GM12878 (cell line): ENCODE results near the gene DNTTIP2. TPM values are rescaled to one million over a fixed set of nuclear protein-coding genes. Genes with fewer than 3 reads are reported as not detected.

Experiments
- E2F4 ChIP-seq: IDR thresholded peaks from 2 replicates; pipeline ENCODE4 v1.6.1; 2012; ENCODE audit warnings: low read depth, low read length, improper control_type of control experiment
- E2F8 ChIP-seq: fragments of 450-650 bp; IDR thresholded peaks from 2 replicates; pipeline ENCODE4 v1.6.1; 2018; ENCODE audit warnings: mild to moderate bottlenecking, low read depth, moderate library complexity; ENCODE audit not compliant: partially characterized antibody
- HCFC1 ChIP-seq: fragments of 150-350 bp; IDR thresholded peaks from 2 replicates; pipeline ENCODE4 v1.6.1; 2014; ENCODE audit warnings: low read length
- IRF5 ChIP-seq: fragments of 450-650 bp; IDR thresholded peaks from 2 replicates; pipeline ENCODE4 v1.6.1; 2017; ENCODE audit warnings: borderline replicate concordance
- PBX3 ChIP-seq: IDR thresholded peaks from 2 replicates; pipeline ENCODE4 v1.6.1; 2011; ENCODE audit warnings: mild to moderate bottlenecking, low read depth, low read length, moderate library complexity; ENCODE audit not compliant: insufficient replicate concordance
- polyA plus RNA-seq, 11 experiments: library from polyadenylated mRNA; depleted of rRNA in 4 of 11; unstranded in 6 of 11; stranded (reverse) in 5 of 11; fragments of >200 nt; fragmentation: Nextera tagmentation in 4 of 11; fragmentation: Illumina TruSeq in 1 of 11; extraction: Ambion mirVana in 4 of 11; extraction: Trizol in 1 of 11; gene quantifications; 1 replicate in 1 of 11; 2 replicates in 10 of 11; pipeline versions ENCODE4 v1.2.1 to v1.2.3, GENCODE V29; 2011 to 2016; ENCODE audit warnings: inconsistent platforms in 2 of 11, missing spikeins in 2 of 11, low read depth in 1 of 11
- total RNA-seq, 4 experiments: library from RNA; depleted of rRNA in 3 of 4; stranded (reverse); fragments of >200 nt in 3 of 4; fragmentation: Illumina TruSeq in 1 of 4; extraction: Trizol in 1 of 4; gene quantifications; 2 replicates each; pipeline versions ENCODE4 v1.2.1 to v1.2.3, GENCODE V29; 2013 to 2021
- TF ChIP-seq, protein P1 (sequence below): fragments of 450-650 bp; IDR thresholded peaks from 2 replicates; pipeline ENCODE4 v1.6.1; 2017; ENCODE audit warnings: mild to moderate bottlenecking, low read depth, inconsistent platforms; ENCODE audit not compliant: poor library complexity, severe bottlenecking

DNTTIP2 gene
- total and polyA plus RNA-seq, 10 of the 15 experiments (the other 5 are each of a cell fraction or from before 2014, with no cell fraction given): 34.3 to 99.2 (median 74.9) TPM

DNA sequence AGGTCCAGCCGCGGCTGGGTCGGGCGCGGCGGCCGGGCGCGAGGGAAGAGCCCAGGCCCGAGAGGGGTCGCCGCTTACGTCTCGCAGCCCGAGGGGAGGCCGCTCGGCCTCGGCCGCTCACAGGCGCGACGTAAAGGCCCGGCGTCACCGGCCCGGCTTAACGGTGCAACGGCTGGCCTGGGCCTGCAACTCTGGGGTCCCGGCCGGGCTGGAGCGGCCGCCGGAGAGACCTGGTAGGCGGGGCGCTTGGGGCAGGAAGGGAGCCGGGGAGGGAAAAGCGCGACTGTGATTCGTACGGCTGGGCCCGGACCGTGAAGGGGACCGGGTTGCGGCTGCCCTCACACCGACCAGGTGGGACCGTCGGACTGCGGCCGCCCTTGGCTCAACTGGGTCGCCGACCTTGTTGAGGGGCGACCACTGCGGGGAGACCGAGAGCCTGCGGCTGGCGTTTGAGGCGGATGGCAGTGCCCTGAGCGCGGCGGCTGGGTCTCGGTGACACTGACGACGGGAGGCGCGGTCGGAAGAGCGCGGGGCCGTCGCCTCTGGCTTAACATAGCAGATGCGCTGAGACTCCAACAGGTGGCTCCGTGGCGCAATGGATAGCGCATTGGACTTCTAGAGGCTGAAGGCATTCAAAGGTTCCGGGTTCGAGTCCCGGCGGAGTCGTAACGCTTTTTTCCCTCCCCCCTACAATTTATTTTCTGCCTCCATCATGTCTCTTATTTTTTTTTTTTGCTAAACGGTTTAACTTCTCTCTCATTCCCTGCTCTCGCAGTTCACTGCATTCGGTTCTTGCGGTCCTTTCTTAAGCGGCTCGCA, 31.8 kb downstream of the DNTTIP2 start (continued):
- TF ChIP-seq E2F8 (no peak), E2F4 (no peak), IRF5 (no peak), HCFC1 (peak; percentile 35; the same call in 1 of the 2 replicates), PBX3 (no peak)
- TF ChIP-seq, protein P1, sequence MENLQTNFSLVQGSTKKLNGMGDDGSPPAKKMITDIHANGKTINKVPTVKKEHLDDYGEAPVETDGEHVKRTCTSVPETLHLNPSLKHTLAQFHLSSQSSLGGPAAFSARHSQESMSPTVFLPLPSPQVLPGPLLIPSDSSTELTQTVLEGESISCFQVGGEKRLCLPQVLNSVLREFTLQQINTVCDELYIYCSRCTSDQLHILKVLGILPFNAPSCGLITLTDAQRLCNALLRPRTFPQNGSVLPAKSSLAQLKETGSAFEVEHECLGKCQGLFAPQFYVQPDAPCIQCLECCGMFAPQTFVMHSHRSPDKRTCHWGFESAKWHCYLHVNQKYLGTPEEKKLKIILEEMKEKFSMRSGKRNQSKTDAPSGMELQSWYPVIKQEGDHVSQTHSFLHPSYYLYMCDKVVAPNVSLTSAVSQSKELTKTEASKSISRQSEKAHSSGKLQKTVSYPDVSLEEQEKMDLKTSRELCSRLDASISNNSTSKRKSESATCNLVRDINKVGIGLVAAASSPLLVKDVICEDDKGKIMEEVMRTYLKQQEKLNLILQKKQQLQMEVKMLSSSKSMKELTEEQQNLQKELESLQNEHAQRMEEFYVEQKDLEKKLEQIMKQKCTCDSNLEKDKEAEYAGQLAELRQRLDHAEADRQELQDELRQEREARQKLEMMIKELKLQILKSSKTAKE: peak; percentile 62
